Astrocyte of the cerebellum (primary cell): ENCODE data around the gene AGPAT3.

Experiments
- DNase-seq: peaks from one replicate; pipeline ENCODE4 v3.0.0-alpha.2; 2011; ENCODE audit warnings: low read depth
- H3K4me3 ChIP-seq: 2 replicates; pipeline ENCODE4 v1.5.1; 2011; ENCODE audit warnings: mild to moderate bottlenecking, low read depth, low read length, moderate library complexity
- in situ Hi-C: cut with HindIII; loops from 2 replicates; pipeline ENCODE4 v1.10.0; 2017; ENCODE audit warnings: low sequenced_read_pairs
- TF ChIP-seq, protein P1 (sequence below): IDR thresholded peaks from 2 replicates; pipeline ENCODE4 v1.5.1; 2012; ENCODE audit warnings: low read length, low read depth, moderate library complexity, mild to moderate bottlenecking; ENCODE audit errors: missing control alignments

AGPAT3 gene

DNA sequence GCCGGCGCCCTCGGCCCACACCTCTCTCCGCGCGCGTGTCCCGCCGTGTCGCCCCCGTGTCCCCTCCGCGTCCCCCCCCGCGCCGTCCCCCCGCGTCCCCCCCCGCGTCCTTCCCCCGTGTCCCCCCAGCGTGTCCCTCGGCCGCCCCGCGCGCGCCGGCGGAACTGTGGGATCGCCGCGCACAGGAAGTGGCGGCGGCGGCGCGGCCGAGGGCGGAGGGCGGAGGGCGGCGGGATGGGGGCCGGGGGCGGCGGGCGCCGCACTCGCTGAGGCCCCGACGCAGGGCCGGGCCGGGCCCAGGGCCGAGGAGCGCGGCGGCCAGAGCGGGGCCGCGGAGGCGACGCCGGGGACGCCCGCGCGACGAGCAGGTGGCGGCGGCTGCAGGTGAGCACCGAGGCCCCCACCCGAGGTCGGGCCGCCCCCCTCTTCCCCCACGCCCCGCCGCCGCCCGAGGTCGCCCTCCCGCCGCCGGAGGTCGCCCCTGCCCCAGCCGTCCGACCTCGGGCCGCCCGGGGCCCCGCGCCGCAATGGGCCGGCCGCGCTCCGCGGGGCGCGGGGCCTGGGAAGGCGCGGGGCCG is at the start of gene AGPAT3:
Gene AGPAT3, plus strand, starts transcription at position 262 of the 578 bp plus-strand sequence. CDS start 94,459 bp downstream, outside the sequence.
- TF ChIP-seq, protein P1, sequence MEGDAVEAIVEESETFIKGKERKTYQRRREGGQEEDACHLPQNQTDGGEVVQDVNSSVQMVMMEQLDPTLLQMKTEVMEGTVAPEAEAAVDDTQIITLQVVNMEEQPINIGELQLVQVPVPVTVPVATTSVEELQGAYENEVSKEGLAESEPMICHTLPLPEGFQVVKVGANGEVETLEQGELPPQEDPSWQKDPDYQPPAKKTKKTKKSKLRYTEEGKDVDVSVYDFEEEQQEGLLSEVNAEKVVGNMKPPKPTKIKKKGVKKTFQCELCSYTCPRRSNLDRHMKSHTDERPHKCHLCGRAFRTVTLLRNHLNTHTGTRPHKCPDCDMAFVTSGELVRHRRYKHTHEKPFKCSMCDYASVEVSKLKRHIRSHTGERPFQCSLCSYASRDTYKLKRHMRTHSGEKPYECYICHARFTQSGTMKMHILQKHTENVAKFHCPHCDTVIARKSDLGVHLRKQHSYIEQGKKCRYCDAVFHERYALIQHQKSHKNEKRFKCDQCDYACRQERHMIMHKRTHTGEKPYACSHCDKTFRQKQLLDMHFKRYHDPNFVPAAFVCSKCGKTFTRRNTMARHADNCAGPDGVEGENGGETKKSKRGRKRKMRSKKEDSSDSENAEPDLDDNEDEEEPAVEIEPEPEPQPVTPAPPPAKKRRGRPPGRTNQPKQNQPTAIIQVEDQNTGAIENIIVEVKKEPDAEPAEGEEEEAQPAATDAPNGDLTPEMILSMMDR: no peak
- peak within 1 kb of the TSS; percentile 63 for H3K4me3 ChIP-seq
- in situ Hi-C loops: loop anchor here (10.0 to 25.0 kb wide), 2 partner anchors 50 to 103 kb away; no protein-coding TSS in a partner anchor
- no peak for DNase-seq

DNA sequence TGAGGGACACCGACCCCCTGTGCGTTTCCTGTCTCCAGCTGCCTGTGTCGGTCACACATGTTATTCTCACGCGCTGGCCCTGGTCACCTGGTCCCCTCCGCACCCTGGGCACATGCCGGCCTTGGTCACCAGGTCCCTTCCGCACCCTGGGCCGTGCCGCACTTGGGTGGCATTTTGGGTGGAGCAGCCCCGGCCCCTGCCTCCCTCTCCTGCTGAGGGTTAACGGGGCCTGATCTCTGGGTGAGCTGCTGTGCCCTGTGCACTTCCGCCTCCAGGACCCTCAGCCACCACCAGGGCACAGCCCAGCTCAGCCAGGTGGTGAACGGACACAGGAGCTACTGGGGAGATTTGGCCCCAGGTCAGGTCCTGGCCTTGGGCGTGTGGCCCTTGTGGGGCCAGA is 49.0 kb upstream of the AGPAT3 start:
- no peak overlapping the region for H3K4me3 ChIP-seq
- TF ChIP-seq, protein P1: no peak
- in situ Hi-C loops: no loop called here
- no peak for DNase-seq

GRCh38 chr21:43816611-43817071 is 48.4 kb upstream of the AGPAT3 start:
- TF ChIP-seq, protein P1: no peak
- DNase-seq: no peak
- no peak overlapping the region for H3K4me3 ChIP-seq
- in situ Hi-C loops: no loop called here

DNA sequence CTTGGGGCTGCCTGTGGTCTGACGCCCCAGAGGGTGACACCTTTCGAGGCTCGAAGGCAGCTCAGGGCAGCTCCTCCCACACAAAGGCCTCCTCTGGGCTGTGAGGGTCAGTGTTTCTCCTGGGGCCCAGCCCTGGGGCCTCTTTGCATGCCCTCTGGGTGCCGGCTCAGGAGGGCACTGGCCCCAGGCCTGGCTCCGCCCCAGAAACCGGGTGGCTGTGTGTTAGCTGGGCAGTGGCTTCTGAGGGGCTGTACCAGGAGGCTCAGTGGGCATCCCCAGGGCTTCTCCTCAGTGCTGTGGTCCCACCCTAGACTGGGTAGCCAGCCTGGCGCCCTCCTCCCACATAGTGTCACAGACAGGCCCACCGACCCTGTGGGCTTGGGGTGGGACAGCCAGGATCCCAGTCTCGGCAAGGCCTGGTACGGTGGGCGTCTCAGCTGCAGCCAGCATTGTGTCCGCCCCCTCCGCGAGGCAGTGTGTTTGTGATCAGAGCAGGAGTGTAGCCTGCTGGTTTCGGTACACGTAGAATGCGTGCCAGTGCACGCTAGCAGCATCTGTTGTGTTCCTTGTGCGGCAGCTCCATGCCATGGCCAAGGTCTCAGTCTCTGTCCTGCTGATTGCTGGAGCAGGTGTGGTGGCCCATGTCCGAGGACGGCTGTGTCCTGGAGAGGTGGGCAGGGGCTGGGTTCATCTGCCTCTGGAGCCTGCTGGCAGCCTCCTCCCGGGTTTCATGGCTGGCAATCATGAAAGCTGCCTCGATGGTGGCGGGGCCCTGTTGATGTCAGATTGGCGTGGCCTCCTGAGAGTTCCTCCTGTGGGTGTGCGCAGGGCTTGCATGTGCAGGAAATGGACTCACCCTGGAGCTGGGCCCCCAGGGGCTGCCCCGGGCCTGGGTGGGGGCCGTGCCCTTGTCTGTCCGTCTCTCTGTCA is 47.6 kb upstream of the AGPAT3 start:
- TF ChIP-seq, protein P1: no peak
- H3K4me3 ChIP-seq: no peak overlapping the region
- in situ Hi-C loops: no loop called here
- no peak for DNase-seq

GRCh38 chr21:43818685-43819084 is 46.3 kb upstream of the AGPAT3 start:
- H3K4me3 ChIP-seq: no peak overlapping the region
- in situ Hi-C loops: no loop called here
- no peak for DNase-seq
- TF ChIP-seq, protein P1: no peak

GRCh38 chr21:43819511-43820405 is 45.3 kb upstream of the AGPAT3 start:
- TF ChIP-seq, protein P1: no peak
- DNase-seq: no peak
- H3K4me3 ChIP-seq: no peak overlapping the region
- in situ Hi-C loops: no loop called here
